Smooth muscle cell (in vitro differentiated cells): ENCODE measurements around the gene IFNA17. TPM values are rescaled to one million over a fixed set of nuclear protein-coding genes. Genes with fewer than 3 reads are reported as not detected.
A peak's percentile ranks its signal among the peaks of the same experiment; 100 is the strongest.
"Not testable (repeated sequence)": the region's sequence is repeated elsewhere in the genome, so short reads cannot be mapped to it uniquely, and the experiment has no call there.

Source experiments
- DNase-seq: peaks from one replicate; lab custom pipeline; 2025; ENCODE audit not compliant: unreplicated experiment; lab: John Stamatoyannopoulos, UW
- H2AFZ ChIP-seq: fragments of 200-600 bp; sonication (generic); 2 replicates; pipeline ENCODE4 v1.6.0; 2016; ENCODE audit warnings: antibody characterized with exemption, low read depth, mild to moderate bottlenecking
- H3F3A ChIP-seq: fragments of 200-600 bp; sonication (generic); 2 replicates; pipeline ENCODE4 v1.6.0; 2017; ENCODE audit warnings: antibody characterized with exemption, low read depth
- H3K27ac ChIP-seq: fragments of 200-600 bp; sonication (generic); 2 replicates; pipeline ENCODE4 v1.5.1; 2016; ENCODE audit warnings: low read depth, mild to moderate bottlenecking
- H3K27me3 ChIP-seq: fragments of 200-600 bp; sonication (generic); 2 replicates; pipeline ENCODE4 v1.6.1; 2016; ENCODE audit warnings: low read depth, mild to moderate bottlenecking
- H3K36me3 ChIP-seq: fragments of 200-600 bp; sonication (generic); 2 replicates; pipeline ENCODE4 v1.5.1; 2016; ENCODE audit warnings: low read depth
- H3K4me1 ChIP-seq: fragments of 200-600 bp; sonication (generic); 2 replicates; pipeline ENCODE4 v1.5.1; 2016; ENCODE audit warnings: low read depth
- H3K4me2 ChIP-seq: fragments of 200-600 bp; sonication (generic); 2 replicates; pipeline ENCODE4 v1.6.0; 2016; ENCODE audit warnings: mild to moderate bottlenecking
- H3K4me3 ChIP-seq: fragments of 200-600 bp; sonication (generic); 2 replicates; pipeline ENCODE4 v1.5.1; 2016; ENCODE audit warnings: mild to moderate bottlenecking
- H3K79me2 ChIP-seq: fragments of 200-600 bp; sonication (generic); 2 replicates; pipeline ENCODE4 v1.6.0; 2016; ENCODE audit warnings: low read depth, mild to moderate bottlenecking
- H3K9ac ChIP-seq: fragments of 200-600 bp; sonication (generic); 2 replicates; pipeline ENCODE4 v1.6.0; 2016; ENCODE audit warnings: low read depth
- H3K9me3 ChIP-seq: fragments of 200-600 bp; sonication (generic); replicated peaks from 2 replicates; pipeline ENCODE4 v1.5.1; 2016; ENCODE audit warnings: low read depth
- H4K20me1 ChIP-seq: fragments of 200-600 bp; sonication (generic); 2 replicates; pipeline ENCODE4 v1.6.0; 2016; ENCODE audit warnings: low read depth
- WGBS: methylation state at CpG from one replicate; pipeline ENCODE4 v1.1.7; 2016; ENCODE audit warnings: low lambda C conversion rate; 5-methylcytosine and 5-hydroxymethylcytosine counted together
- polyA plus RNA-seq: library from polyadenylated mRNA; unstranded; fragments of >200 nt; fragmentation: Nextera tagmentation; extraction: Ambion mirVana; gene quantifications from 2 replicates; pipeline ENCODE4 v1.2.1, GENCODE V29; 2016
- total RNA-seq: library from RNA; depleted of rRNA; stranded (reverse); fragments of >200 nt; gene quantifications from 2 replicates; pipeline ENCODE4 v1.2.3, GENCODE V29; 2014
- TF ChIP-seq, protein P1 (sequence below): fragments of 200-600 bp; sonication (generic); IDR thresholded peaks from 2 replicates; pipeline ENCODE4 v1.5.1; 2017; ENCODE audit warnings: borderline replicate concordance, mild to moderate bottlenecking, antibody characterized with exemption; ENCODE audit not compliant: insufficient read depth, poor library complexity, severe bottlenecking

IFNA17 gene
- total and polyA plus RNA-seq, 2 experiments from 2014 or later = not detected

- Histone ChIP-seq H3K4me3 (peak overlapping the region; percentile 15), H3K4me2 (peak overlapping the region; percentile 60), H2AFZ (peak overlapping the region; percentile 6)
- H3F3A ChIP-seq, H3K36me3 ChIP-seq, H3K9me3 ChIP-seq, H3K4me1 ChIP-seq, H3K9ac ChIP-seq, H3K27ac ChIP-seq, H4K20me1 ChIP-seq, H3K79me2 ChIP-seq, DNase-seq, H3K27me3 ChIP-seq: not testable (repeated sequence)
- WGBS = 42% methylated on average over 6 of the region's 6 CpGs
- TF ChIP-seq, protein P1, sequence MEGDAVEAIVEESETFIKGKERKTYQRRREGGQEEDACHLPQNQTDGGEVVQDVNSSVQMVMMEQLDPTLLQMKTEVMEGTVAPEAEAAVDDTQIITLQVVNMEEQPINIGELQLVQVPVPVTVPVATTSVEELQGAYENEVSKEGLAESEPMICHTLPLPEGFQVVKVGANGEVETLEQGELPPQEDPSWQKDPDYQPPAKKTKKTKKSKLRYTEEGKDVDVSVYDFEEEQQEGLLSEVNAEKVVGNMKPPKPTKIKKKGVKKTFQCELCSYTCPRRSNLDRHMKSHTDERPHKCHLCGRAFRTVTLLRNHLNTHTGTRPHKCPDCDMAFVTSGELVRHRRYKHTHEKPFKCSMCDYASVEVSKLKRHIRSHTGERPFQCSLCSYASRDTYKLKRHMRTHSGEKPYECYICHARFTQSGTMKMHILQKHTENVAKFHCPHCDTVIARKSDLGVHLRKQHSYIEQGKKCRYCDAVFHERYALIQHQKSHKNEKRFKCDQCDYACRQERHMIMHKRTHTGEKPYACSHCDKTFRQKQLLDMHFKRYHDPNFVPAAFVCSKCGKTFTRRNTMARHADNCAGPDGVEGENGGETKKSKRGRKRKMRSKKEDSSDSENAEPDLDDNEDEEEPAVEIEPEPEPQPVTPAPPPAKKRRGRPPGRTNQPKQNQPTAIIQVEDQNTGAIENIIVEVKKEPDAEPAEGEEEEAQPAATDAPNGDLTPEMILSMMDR = peak; percentile 57
Observed at GRCh38 chr9:21194867-21195776, 32.9 kb downstream of the IFNA17 start.

DNA sequence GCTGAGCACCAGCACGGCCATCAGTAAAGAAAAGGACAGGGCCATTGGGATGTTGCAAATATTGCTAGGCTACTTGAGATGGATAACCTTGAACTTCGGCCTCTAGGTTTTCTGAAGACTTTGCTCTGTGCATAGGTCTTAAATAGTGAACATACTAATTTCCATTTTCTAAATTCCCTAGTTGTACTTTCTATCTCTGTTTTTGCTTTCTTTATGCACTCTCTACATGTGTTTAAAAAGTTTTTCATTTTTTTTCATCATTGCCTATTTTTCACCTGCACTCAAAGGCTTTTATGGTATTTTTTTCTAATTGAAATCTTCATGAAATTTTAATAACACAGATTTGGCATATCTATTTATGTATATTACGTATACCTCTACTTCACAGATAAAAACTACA lies 40.5 kb downstream of the IFNA17 start, which contains the start of gene IFNA4:
Gene IFNA4, minus strand, starts transcription at position 101 of the 400 bp plus-strand sequence. Its CDS starts 56 bp downstream, at position 45.
- not testable (repeated sequence) for H3K9me3 ChIP-seq, H3K9ac ChIP-seq, H3K4me1 ChIP-seq, DNase-seq, H2AFZ ChIP-seq, H3K36me3 ChIP-seq, H3K27me3 ChIP-seq, H3K4me3 ChIP-seq, H3K79me2 ChIP-seq, H3F3A ChIP-seq, H4K20me1 ChIP-seq, H3K4me2 ChIP-seq, H3K27ac ChIP-seq
- WGBS = 88% methylated on average over 3 of the region's 3 CpGs

GRCh38 chr9:21182810-21183736 lies 44.9 kb downstream of the IFNA17 start:
- not testable (repeated sequence) for H3K9ac ChIP-seq, H3K27ac ChIP-seq, DNase-seq, H3K9me3 ChIP-seq, H3K4me2 ChIP-seq, H2AFZ ChIP-seq, H3K79me2 ChIP-seq, H4K20me1 ChIP-seq, H3K4me1 ChIP-seq, H3K36me3 ChIP-seq, H3K27me3 ChIP-seq, H3F3A ChIP-seq, H3K4me3 ChIP-seq
- 31% methylated on average over 4 of the region's 4 CpGs for WGBS
- TF ChIP-seq, protein P1 = peak; percentile 48

Other genes with a start within 250 kb of the IFNA17 start
- 5.1 and 6.2 TPM in 2 replicates for gene HACD4, start 196.6 kb downstream of the IFNA17 start, total RNA-seq
- 1.8 and 2.6 TPM in 2 replicates for gene HACD4, start 196.6 kb downstream of the IFNA17 start, polyA plus RNA-seq
- not detected in 2 replicates for gene IFNB1, start 150.3 kb downstream of the IFNA17 start, total RNA-seq
- not detected in 2 replicates for gene IFNB1, start 150.3 kb downstream of the IFNA17 start, polyA plus RNA-seq
- gene IFNW1, start 86.4 kb downstream of the IFNA17 start, total RNA-seq = not detected in 2 replicates
- not detected in 2 replicates for gene IFNW1, start 86.4 kb downstream of the IFNA17 start, polyA plus RNA-seq
- gene IFNA21, start 61.6 kb downstream of the IFNA17 start, total RNA-seq = not detected in 2 replicates
- not detected in 2 replicates for gene IFNA21, start 61.6 kb downstream of the IFNA17 start, polyA plus RNA-seq
- not detected in 2 replicates for gene IFNA4, start 40.6 kb downstream of the IFNA17 start, total RNA-seq
- not detected in 2 replicates for gene IFNA4, start 40.6 kb downstream of the IFNA17 start, polyA plus RNA-seq
- gene IFNA7, start 26.0 kb downstream of the IFNA17 start, total RNA-seq = not detected in 2 replicates
- gene IFNA7, start 26.0 kb downstream of the IFNA17 start, polyA plus RNA-seq = not detected in 2 replicates
- not detected in 2 replicates for gene IFNA10, start 21.1 kb downstream of the IFNA17 start, total RNA-seq
- not detected in 2 replicates for gene IFNA10, start 21.1 kb downstream of the IFNA17 start, polyA plus RNA-seq
- not detected in 2 replicates for gene IFNA16, start 10.9 kb downstream of the IFNA17 start, total RNA-seq
- gene IFNA16, start 10.9 kb downstream of the IFNA17 start, polyA plus RNA-seq = not detected in 2 replicates
- gene IFNA14, start 11.8 kb upstream of the IFNA17 start, total RNA-seq = not detected in 2 replicates
- gene IFNA14, start 11.8 kb upstream of the IFNA17 start, polyA plus RNA-seq = not detected in 2 replicates
- 0.36 and 0.54 TPM in 2 replicates for gene IFNA5, start 77.1 kb upstream of the IFNA17 start, total RNA-seq
- gene IFNA5, start 77.1 kb upstream of the IFNA17 start, polyA plus RNA-seq = not detected in 2 replicates
- 37.1 and 41.1 TPM in 2 replicates for gene KLHL9, start 107.2 kb upstream of the IFNA17 start, total RNA-seq
- gene KLHL9, start 107.2 kb upstream of the IFNA17 start, polyA plus RNA-seq = 15.0 and 17.4 TPM in 2 replicates
- gene IFNA6, start 122.7 kb upstream of the IFNA17 start, total RNA-seq = not detected in 2 replicates
- gene IFNA6, start 122.7 kb upstream of the IFNA17 start, polyA plus RNA-seq = not detected in 2 replicates
- gene IFNA13, start 139.8 kb upstream of the IFNA17 start, total RNA-seq = not detected in 2 replicates
- 0.40 TPM in 1 of 2 replicates, not detected in the other for gene IFNA13, start 139.8 kb upstream of the IFNA17 start, polyA plus RNA-seq
- not detected in 2 replicates for gene IFNA2, start 157.2 kb upstream of the IFNA17 start, total RNA-seq
- not detected in 2 replicates for gene IFNA2, start 157.2 kb upstream of the IFNA17 start, polyA plus RNA-seq
- gene IFNA8, start 180.9 kb upstream of the IFNA17 start, total RNA-seq = not detected in 2 replicates
- not detected in 2 replicates for gene IFNA8, start 180.9 kb upstream of the IFNA17 start, polyA plus RNA-seq
- gene IFNA1, start 212.2 kb upstream of the IFNA17 start, total RNA-seq = not detected in 2 replicates
- gene IFNA1, start 212.2 kb upstream of the IFNA17 start, polyA plus RNA-seq = not detected in 2 replicates